Measurements from ENCODE around the gene BRCA2. TPM values are rescaled to one million over a fixed set of nuclear protein-coding genes. Genes with fewer than 3 reads are reported as not detected.
A peak's percentile ranks its signal among the peaks of the same experiment; 100 is the strongest.

The BRCA2 gene
- total and polyA plus RNA-seq, 9 of the 15 experiments (the other 6 are each of a cell fraction or from before 2014, with no cell fraction given) = 4.1 to 17.3 (median 5.8) TPM

- CTCF ChIA-PET (ENCODE audit: low intra/inter-chr PET ratio) = no interaction called here
- TF ChIP-seq, protein P1, sequence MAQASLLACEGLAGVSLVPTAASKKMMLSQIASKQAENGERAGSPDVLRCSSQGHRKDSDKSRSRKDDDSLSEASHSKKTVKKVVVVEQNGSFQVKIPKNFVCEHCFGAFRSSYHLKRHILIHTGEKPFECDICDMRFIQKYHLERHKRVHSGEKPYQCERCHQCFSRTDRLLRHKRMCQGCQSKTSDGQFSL (CRISPR knock-in tag; IDR thresholded peaks at IDR 0.05) = no peak
- TF ChIP-seq, protein P1 (tag; IDR thresholded peaks at IDR 0.05) = no peak
- TF ChIP-seq TBL1XR1 (IDR thresholded peaks at IDR 0.05; ENCODE audit: low read length in 2 of 2) = no peak
- TF ChIP-seq ARID3B (CRISPR knock-in tag; IDR thresholded peaks at IDR 0.05; ENCODE audit: borderline replicate concordance) = no peak
- TF ChIP-seq ZNF316 (IDR thresholded peaks at IDR 0.05) = no peak
- no peak for TF ChIP-seq MAZ (CRISPR knock-in tag; conservative IDR thresholded peaks at IDR 0.05 in 1 of 2, IDR thresholded peaks at IDR 0.05 in 1 of 2)
- TF ChIP-seq ZNF592 (IDR thresholded peaks at IDR 0.05) = no peak
- TF ChIP-seq ELF4 (CRISPR knock-in tag; IDR thresholded peaks at IDR 0.05) = no peak
- no peak for TF ChIP-seq U2AF1 (optimal IDR thresholded peaks at IDR 0.05; ENCODE audit: low read depth, low read length)
- no peak for TF ChIP-seq KDM5B (IDR thresholded peaks at IDR 0.05; ENCODE audit: insufficient replicate concordance, low read depth, low read length)
- TF ChIP-seq ZEB2 (IDR thresholded peaks at IDR 0.05) = no peak
- no peak for TF ChIP-seq BHLHE40 (IDR thresholded peaks at IDR 0.05; ENCODE audit: low read length)
- no peak for TF ChIP-seq ZNF311 (CRISPR knock-in tag; IDR thresholded peaks at IDR 0.05)
- TF ChIP-seq POLR2A (conservative IDR thresholded peaks at IDR 0.05) = no peak
- H3K9me3 ChIP-seq (replicated peaks; ENCODE audit: control insufficient read depth, insufficient read depth, low read depth, low read length) = no peaks in the 10 kb centered on the region
- no peaks in the 10 kb centered on the region for H4K20me1 ChIP-seq (replicated peaks; ENCODE audit: control insufficient read depth, insufficient read depth, low read length)
- no TSS peak for BruUV-seq (replicated peaks)
- H3K27ac ChIP-seq (ENCODE audit: extremely low read depth, low read depth, low read length) = peak overlapping the region; percentile 57; the same call in 1 of the 3 replicates
- no peak overlapping the region for H3K9ac ChIP-seq (ENCODE audit: insufficient read depth in 1 of 2, low read depth in 2 of 2, low read length in 2 of 2)
- FAIRE-seq (no peak), ATAC-seq (no peak), DNase-seq (ENCODE audit: extremely low read depth in 1 of 4, low spot score in 3 of 4) (no peak)
- 81% methylated on average over 6 of the region's 6 CpGs for WGBS (ENCODE audit: insufficient coverage, low coverage, missing lambda C conversion rate)
- peaks cover 0 to 6% of the 10 kb centered on the region in 2 experiments; a peak in 2 of 5 replicates for H3K4me1 ChIP-seq (replicated peaks in 1 of 2; ENCODE audit: control insufficient read depth in 2 of 2, insufficient read depth in 2 of 2, low read length in 2 of 2)
- intact Hi-C loops (cut with micrococcal nuclease) (no loop called here), in situ Hi-C loops (cut with MboI) (no loop called here)
- no peaks in the 10 kb centered on the region for H3K27me3 ChIP-seq (ENCODE audit: control insufficient read depth in 2 of 2, insufficient read depth in 2 of 2, low read length in 2 of 2)
- H3K9me1 ChIP-seq (ENCODE audit: control insufficient read depth, insufficient read depth, low read length) = no peaks in the 10 kb centered on the region
- H2AFZ ChIP-seq (ENCODE audit: low read depth, low read length) = peak overlapping the region; percentile 94
- no peaks in the 10 kb centered on the region for H3K79me2 ChIP-seq (ENCODE audit: control insufficient read depth, insufficient read depth, low read length)
- H3K4me2 ChIP-seq (ENCODE audit: insufficient read depth, low read length) = no peak overlapping the region
- POLR2A ChIA-PET = no interaction called here
- no peaks in the 10 kb centered on the region for H3K36me3 ChIP-seq (ENCODE audit: control insufficient read depth, insufficient read depth, low read length)
- no peak overlapping the region for H3K4me3 ChIP-seq
These were observed 93.6 kb downstream of the BRCA2 start for GRCh38 chr13:32409001-32409313.
